ENCODE results near the gene KIAA1191. TPM values are rescaled to one million over a fixed set of nuclear protein-coding genes. Genes with fewer than 3 reads are reported as not detected.

KIAA1191 gene
- total and polyA plus RNA-seq, 2 of the 4 experiments (the other 2 are of a cell fraction), result 114 to 124 TPM

- Histone ChIP-seq H3K9me1 (ENCODE audit: insufficient read depth, low read length) (no peaks in the 10 kb centered on the region; the same call in 1 of the 2 replicates), H3K9ac (ENCODE audit: low read depth, low read length) (no peak overlapping the region), H3K23ac (ENCODE audit: low read depth, low read length) (no peak overlapping the region), H4K8ac (ENCODE audit: low read depth in 2 of 2, low read length in 2 of 2) (no peak overlapping the region), H2AK9ac (replicated peaks; ENCODE audit: low read depth, low read length, poor library complexity) (peak overlapping the region; percentile 42), H3K4me3 (ENCODE audit: insufficient read depth, low read depth, low read length) (no peak overlapping the region), H4K20me1 (ENCODE audit: insufficient read depth, low read length) (peaks cover 4% of the 10 kb centered on the region; the same call in 1 of the 2 replicates), H2BK15ac (ENCODE audit: low read depth, low read length) (no peak overlapping the region), H3K79me1 (ENCODE audit: low read depth in 1 of 2, low read length in 2 of 2) (peaks cover 6 to 19% of the 10 kb centered on the region in 2 experiments; a peak in 3 of 4 replicates), H2BK120ac (ENCODE audit: low read depth, low read length) (no peak overlapping the region), H3K4me1 (ENCODE audit: control insufficient read depth, insufficient read depth, low read length) (no peaks in the 10 kb centered on the region; the same call in 1 of the 2 replicates), H4K91ac (ENCODE audit: insufficient read depth, low read depth, low read length) (no peak overlapping the region), H3K4ac (ENCODE audit: low read depth, low read length) (no peak overlapping the region), H4K5ac (ENCODE audit: low read depth, low read length) (no peak overlapping the region), H2BK20ac (ENCODE audit: low read depth, low read length) (no peak overlapping the region), H3K18ac (ENCODE audit: low read depth, low read length) (no peak overlapping the region), H3K56ac (ENCODE audit: extremely low read depth, insufficient read depth, low read length) (no peak overlapping the region), H3K27me3 (ENCODE audit: control insufficient read depth, insufficient read depth, low read length) (no peaks in the 10 kb centered on the region), H2AK5ac (ENCODE audit: low read depth, low read length) (no peak overlapping the region), H2AFZ (replicated peaks; ENCODE audit: low read length, poor library complexity) (peak overlapping the region; percentile 32), H2BK5ac (ENCODE audit: low read depth, low read length, poor library complexity, severe bottlenecking) (no peak overlapping the region), H3K27ac (ENCODE audit: insufficient read depth, low read length) (no peak overlapping the region), H3K9me3 (ENCODE audit: control insufficient read depth, insufficient read depth, low read length) (no peaks in the 10 kb centered on the region), H3K14ac (replicated peaks; ENCODE audit: low read depth, low read length) (no peak overlapping the region; the same call in 1 of the 2 replicates), H3K36me3 (ENCODE audit: control insufficient read depth, insufficient read depth, low read length) (peaks cover 14% of the 10 kb centered on the region), H3K4me2 (ENCODE audit: low read depth, low read length) (no peak overlapping the region)
- dilution Hi-C loops (cut with HindIII; ENCODE audit: low sequenced_read_pairs, unreplicated experiment), result no loop called here
- POLR2A ChIA-PET (ENCODE audit: unreplicated experiment), result no interaction called here
- 88% methylated on average over 7 of the region's 17 CpGs; no CpG with 5 or more reads in 1 of the 2 experiments for WGBS, 2 experiments (ENCODE audit: extremely low coverage in 2 of 2, insufficient read length in 1 of 2)
- no peak for DNase-seq
- CTCF ChIA-PET, result no interaction called here
- in situ Hi-C loops (cut with MboI; ENCODE audit: low sequenced_read_pairs), result no loop called here
- TF ChIP-seq NFE2L2 (IDR thresholded peaks at IDR 0.05; ENCODE audit: low read depth, low read length) (no peak), RFX5 (IDR thresholded peaks at IDR 0.05; ENCODE audit: low read depth, low read length) (no peak), CHD1 (IDR thresholded peaks at IDR 0.05; ENCODE audit: low read depth, low read length) (no peak), MAFK (IDR thresholded peaks at IDR 0.05; ENCODE audit: low read depth, low read length) (no peak), MXI1 (IDR thresholded peaks at IDR 0.05; ENCODE audit: borderline replicate concordance, low read depth, low read length) (no peak), ELK1 (IDR thresholded peaks at IDR 0.05; ENCODE audit: borderline replicate concordance, low read depth, low read length) (no peak), POLR2A (IDR thresholded peaks at IDR 0.05; ENCODE audit: low read depth, low read length) (no peak), CEBPB (IDR thresholded peaks at IDR 0.05; ENCODE audit: low read depth, low read length) (no peak), CTCF (conservative IDR thresholded peaks at IDR 0.05; ENCODE audit: low read depth, low read length) (no peak), FOS (IDR thresholded peaks at IDR 0.05; ENCODE audit: low read depth, low read length) (no peak), BHLHE40 (IDR thresholded peaks at IDR 0.05; ENCODE audit: low read depth, low read length) (no peak), USF2 (IDR thresholded peaks at IDR 0.05; ENCODE audit: low read depth, low read length) (no peak), RCOR1 (IDR thresholded peaks at IDR 0.05; ENCODE audit: insufficient replicate concordance, low read length) (no peak), RAD21 (IDR thresholded peaks at IDR 0.05; ENCODE audit: low read length) (no peak), SMC3 (IDR thresholded peaks at IDR 0.05; ENCODE audit: low read depth, low read length) (no peak)
- ATAC-seq (ENCODE audit: low read depth), result no peak
- no TSS peak for BruUV-seq (replicated peaks)
- intact Hi-C loops (cut with micrococcal nuclease), result no loop called here
Observed at GRCh38 chr5:176400382-176401156, 39.0 kb upstream of the KIAA1191 start.

All from IMR-90 (cell line).